Stimulated activated CD8-positive, alpha-beta memory T cell treated with anti-CD3 and anti-CD28 coated beads, Interleukin-4, amount 100 ng/mL, for 1 hour (primary cell): Measurements from ENCODE around the gene DOCK3.
"Not testable (repeated sequence)": the region's sequence is repeated elsewhere in the genome, so short reads cannot be mapped to it uniquely, and the experiment has no call there.

Source experiments
- DNase-seq, 2 donors: peaks; one replicate each; pipeline ENCODE4 v3.0.0-alpha.2; 2020; ENCODE audit warnings: low read depth in 2 of 2, low spot score in 1 of 2

Gene DOCK3

DNA sequence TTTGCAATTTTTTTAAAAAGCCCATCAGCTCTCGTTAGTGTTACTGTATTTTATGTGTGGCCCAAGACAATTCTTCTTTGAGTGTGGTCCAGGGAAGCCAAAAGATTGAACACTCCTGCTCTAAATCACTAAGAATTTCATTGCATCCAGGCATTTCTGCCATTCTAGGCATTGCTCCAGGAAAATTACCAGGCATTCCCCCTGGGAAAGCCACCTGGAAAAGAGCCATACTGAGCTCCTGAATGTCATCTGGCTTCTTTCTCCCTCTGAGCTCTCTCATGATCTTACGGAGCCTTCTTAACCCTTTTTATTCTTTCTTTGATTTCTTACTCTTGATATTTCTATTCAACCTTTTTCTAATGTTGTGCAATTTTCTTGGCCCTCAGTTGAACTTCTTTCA is 202.2 kb downstream of the DOCK3 start:
- no peak for DNase-seq

DNA sequence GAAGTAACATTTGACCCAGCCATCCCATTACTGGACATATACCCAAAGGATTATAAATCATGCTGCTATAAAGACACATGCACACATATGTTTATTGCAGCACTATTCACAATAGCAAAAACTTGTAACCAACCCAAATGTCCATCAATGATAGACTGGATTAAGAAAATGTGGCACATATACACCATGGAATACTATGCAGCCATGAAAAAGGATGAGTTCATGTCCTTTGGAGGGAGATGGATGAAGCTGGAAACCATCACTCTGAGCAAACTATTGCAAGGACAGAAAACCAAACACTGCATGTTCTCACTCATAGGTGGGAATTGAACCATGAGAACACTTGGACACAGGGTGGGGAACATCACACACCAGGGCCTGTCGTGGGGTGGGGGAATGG is 208.0 kb downstream of the DOCK3 start:
- DNase-seq = not testable (repeated sequence)

DNA sequence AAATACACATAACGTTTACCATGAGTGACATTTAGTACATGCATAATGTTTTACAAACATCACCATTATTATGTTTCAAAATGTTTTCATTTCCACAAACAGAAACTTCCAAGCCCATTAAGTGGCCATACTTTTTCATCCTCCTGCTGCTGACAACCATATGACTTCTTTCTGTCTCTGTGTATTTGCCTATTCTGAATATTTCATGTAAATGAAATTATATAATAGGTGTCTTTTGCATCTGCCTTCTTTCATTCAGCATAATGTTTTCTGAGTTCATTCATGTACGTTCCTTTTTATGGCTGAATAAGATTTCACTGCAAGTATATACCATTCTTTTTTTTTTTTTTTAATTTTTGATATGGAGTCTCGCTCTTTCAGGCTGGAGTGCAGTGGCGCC is 209.0 kb downstream of the DOCK3 start:
- no peak for DNase-seq

DNA sequence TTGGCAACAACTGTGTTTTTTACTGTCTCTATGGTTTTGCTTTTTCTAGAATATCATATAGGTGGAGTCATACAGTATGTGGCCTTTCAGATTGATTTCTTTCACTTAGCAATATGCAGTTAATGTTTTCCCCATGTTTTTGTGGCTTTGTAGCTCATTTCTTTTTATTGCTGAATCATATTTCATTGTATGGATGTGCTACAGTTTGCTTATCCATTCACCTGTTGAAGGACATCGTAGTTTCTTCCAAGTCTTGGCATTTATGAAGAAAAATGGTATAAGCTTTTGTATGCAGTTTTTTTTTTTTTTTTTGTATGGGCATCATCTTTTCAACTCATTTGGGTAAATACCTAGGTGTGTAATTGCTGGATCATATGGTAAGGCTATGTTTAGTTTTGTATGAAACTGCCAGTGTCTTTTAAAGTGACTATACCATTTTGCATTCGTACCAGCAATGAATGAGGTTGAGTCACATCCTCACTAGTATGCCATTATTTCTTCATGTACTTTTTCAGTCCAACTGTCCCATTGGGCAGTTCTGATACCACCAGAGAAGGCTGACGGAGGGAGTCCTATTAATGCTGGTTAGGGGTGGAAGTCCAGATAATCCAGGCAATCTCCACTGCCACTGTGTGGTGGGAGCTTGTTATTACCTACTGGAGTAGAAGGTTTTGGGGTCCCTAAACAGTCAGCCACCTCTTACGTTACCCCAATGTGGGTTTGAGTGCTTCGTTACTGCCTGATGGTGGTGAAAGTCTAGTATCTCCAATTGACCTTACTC is 210.5 kb downstream of the DOCK3 start:
- DNase-seq = no peak

DNA sequence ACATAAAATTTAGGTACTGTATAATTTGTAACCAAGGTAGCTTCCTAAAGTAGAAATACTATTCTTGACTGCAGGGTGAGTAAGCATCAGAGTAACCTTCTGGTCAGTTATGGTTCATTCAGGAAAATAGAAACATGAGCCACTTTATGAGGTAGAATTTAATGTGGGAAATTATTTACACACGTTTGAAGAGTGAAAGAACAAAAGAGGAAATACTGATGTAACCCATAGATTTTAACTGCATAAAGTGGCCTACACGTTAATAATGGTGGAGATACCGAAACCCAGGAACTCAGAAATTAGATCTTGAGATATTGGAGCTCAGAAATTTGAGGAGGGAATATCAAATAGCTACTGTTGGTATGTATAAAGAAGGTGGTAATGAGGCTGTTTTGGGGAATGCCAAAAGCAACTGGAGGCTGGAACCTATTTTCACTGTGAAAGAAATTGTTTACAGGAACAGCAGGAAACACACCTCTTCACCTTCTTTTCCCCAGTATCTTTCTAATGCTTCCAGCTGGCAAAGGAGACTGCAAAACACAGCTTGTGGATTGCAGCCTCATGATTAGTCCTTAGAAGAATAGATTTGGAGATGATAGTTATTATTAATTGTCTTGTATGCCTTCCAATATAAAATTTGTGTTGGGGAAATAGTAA is 216.1 kb downstream of the DOCK3 start:
- no peak for DNase-seq

DNA sequence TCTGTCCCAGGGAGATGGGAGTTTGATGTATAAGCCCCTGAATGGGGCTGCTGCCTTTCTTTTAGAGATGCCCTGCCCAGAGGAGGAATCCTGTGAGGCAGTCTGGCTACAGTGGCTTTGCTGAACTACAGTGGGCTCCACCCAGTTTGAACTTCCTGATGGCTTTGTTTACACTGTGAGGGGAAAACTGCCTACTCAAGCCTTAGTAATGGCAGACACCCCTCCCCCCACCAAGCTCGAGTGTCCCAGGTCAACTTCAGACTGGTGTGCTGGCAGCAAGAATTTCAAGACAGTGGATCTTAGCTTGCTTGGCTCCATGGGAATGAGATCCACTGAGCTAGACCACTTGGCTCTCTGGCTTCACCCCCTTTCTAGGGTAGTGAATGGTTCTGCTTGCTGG is 226.4 kb downstream of the DOCK3 start:
- DNase-seq = not testable (repeated sequence)

DNA sequence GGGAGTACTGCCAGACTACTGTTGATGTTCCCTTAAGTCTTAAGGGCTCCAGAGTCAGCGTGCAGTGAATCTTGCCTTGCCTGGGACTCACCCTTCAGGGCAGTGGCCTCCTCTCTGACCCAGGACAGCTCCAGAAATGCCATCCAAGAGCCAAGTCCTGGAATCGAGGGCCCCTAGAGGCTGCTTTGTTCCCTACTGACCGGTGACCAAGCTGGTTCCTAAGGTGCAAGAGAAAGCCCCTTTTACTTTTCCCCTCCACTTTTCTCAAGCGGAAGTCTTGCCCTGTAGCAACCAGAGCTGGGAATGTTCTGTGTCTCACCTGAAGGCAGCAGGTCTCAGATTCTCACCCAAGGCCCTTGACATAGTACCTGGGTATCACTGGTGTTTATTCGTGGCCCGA is 238.0 kb downstream of the DOCK3 start:
- DNase-seq = no peak

DNA sequence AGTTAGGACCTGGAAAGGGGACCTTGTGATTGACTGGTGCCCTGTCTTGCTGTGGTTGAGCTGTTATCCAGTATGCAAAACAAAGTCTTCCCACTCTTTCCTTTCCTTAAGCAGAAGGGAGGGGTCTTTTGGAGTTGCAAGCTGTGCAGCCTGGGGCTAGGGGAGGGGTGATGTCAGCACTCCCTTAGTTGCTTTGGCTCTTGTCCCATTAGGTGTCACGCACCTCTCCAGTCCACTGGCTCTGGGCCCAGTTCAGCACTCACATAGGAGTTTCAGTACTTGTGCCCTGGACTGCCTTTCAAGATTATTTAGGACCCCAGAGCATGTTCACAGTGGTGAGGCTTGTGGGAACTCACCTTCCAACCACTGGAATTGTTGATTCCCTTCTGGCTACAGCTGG is 238.5 kb downstream of the DOCK3 start:
- DNase-seq = no peak

DNA sequence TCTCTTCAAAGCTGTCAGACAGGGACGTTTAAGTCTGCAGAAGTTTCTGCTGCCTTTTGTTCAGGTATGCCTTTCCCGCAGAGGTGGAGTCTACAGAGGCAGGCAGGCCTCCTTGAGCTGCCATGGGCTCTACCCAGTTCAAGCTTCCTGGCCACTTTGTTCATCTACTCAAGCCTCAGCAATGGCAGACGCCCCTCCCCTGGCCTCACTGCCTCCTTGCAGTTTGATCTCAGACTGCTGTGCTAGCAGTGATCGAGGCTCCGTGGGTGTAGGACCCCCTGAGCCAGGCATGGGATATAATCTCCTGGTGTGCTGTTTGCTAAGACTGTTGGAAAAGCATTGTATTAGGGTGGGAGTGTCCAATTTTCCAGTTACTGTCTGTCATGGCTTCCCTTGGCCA is 247.3 kb downstream of the DOCK3 start:
- not testable (repeated sequence) for DNase-seq

DNA sequence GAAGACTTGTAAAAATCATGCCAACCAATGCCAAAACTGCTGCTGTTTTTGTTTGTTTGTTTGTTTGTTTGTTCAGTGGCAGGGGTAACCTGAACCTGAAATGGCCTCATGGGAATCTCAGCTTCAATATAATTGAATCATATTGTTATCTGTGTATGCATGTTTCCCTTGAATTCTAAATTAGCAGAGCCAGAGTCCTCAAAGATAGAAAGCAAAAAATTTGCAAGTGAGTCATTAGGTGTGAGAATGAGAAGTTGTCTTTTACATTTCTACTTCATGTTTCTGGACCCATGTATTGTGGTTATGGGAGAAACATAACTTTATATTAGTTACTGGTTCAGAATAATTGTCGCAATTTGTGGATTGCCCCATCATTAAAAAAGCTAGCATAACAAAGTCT is 249.2 kb downstream of the DOCK3 start:
- no peak for DNase-seq

DNA sequence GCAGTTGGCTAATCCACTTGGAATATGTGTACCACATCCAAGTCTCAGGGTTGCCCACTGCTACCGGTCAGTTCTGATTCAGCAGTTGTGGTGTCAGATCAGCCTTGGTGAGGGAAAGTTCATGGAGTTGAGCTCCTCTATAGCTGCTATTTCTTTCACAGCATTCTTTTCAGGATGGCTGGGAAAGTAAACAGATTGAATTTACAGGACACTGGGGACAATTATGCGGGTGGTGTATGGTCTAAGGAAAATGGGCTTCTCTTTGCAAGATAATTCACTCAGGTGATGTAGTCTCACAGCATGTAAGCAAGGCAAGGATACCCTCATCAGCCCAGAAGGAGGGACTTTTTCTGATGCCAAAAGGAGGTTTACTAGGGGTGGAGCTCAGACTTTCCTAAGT is 249.9 kb downstream of the DOCK3 start:
- no peak for DNase-seq

DNA sequence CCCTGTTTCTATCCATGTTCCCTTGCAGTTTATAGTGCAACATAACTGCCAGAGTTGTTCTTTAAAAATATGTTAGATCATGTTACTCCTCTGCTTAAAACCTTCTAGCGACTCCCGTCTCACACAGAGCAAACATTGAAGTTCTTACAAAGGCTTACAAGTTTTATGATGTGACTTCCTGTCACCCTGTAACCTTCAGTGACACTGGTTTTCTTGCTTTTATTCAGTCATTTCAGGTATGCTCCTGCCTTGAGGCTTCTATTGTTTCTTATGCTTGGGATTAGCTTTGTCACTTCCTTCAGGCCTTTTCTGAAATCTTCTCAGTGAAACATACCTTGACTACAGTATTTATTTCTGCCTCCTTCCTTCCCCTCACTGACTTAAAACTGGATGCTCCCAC is 252.1 kb downstream of the DOCK3 start:
- no peak for DNase-seq

DNA sequence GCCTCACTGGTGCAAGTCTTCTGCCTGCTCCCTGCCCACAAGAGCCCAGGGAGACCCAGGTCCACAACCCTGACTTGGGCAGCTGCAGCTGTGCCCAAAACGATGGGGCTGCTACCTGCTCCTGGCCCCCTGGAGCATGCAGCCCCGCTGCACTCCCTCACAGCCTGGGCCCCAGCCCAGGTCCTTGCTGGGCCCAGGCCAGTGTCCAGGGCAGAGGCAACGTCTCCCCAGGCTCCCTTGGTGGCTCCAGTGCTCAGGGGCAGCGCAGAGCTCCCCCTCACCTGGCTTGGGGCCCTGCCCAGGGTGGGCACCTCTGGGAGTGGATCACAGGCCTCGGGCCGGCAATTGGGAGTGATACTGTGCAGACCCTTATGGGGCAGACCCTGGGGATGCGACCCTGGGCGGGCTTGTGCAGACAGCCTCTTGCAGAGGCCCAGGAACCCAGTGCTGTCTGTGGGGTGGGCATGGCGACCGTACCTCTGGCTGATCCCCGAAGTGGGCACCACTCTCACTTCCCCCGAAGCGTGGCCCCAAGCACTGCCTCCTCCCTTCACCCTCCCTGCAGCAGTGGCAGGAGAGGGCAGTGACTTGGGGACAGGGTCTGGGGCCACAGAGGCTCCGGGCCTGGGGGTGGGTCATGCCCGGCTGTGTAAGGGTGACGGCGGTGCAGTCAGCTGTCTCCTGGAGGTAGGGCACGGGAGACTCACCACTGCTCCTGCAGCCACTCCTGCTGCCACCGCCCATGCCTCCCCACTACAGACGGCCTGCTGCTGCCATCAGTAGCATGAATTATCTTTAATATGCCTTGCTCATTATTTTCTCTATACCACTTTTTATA is 255.9 kb downstream of the DOCK3 start:
- no peak for DNase-seq

DNA sequence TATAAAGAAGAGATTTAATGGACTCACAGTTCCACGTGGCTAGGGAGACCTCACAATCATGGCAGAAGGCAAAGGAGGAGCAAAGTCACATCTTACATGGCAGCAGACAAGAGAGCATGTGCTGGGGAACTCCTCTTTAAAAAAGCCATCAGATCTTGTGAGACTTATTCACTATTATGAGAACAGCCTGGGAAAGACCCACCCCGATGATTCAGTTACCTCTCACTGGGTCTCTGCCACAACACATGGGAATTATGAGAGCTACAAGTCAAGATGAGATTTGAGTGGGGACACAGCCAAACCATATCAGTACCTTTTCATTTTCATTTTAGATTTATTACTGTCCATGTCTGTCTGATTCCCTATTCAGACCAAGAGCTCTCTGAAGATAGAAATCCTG is 258.2 kb downstream of the DOCK3 start:
- DNase-seq = not testable (repeated sequence)

DNA sequence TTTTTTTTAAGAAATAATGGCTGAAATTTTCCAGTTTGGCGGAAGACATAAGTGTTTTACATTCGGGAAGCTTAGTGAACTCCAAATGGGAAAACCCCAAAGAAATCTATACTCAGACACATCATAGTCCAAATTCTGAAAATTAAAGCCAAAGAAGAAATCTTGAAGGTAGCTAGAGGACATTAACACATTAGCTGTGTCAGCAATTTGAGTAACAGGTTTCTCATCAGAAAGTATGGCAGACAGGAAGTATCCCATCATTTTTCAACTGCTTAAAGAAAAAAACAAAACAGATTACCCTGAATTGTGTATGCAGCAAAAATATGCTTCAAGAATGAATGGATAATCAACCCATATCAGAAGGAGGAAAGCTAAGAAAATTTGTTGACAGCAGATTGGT is 261.7 kb downstream of the DOCK3 start:
- no peak for DNase-seq

DNA sequence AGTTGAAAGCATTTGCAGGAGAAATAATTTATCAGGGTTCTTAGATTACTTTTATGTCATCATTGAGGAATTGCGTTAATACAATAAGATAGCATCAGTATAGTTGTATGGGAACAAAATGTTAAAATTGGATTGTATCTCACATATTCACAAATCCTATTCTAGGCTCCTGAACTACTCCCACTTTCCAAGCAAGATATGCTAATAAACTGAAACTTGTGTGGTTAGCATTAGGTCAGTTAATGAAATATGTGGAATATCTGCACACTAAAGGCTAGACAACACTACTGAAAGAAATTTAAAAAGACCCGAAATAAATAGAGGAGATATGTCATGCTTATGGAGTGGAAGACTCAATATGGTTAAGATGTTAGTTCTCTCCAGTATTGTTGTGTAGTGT is 272.7 kb downstream of the DOCK3 start:
- DNase-seq = no peak

DNA sequence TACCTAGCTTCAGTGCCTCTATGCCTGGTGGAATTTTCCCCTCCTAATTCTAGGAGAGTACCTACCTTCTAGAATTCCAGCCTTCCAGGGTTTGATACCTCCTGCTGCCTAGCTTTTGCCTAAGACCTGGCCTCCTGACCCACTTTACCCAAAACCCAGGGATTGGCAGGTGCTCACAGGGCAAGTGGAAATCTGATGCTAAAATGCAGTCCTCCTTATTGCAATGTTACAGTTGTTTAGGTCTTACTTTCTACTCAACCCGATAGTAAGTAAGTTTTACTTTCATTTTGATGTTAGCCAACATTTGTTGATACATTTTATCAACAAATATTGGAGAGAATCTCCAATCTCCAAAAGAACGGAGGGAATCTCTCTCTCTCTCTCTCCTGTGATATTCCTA is 275.9 kb downstream of the DOCK3 start:
- no peak for DNase-seq

DNA sequence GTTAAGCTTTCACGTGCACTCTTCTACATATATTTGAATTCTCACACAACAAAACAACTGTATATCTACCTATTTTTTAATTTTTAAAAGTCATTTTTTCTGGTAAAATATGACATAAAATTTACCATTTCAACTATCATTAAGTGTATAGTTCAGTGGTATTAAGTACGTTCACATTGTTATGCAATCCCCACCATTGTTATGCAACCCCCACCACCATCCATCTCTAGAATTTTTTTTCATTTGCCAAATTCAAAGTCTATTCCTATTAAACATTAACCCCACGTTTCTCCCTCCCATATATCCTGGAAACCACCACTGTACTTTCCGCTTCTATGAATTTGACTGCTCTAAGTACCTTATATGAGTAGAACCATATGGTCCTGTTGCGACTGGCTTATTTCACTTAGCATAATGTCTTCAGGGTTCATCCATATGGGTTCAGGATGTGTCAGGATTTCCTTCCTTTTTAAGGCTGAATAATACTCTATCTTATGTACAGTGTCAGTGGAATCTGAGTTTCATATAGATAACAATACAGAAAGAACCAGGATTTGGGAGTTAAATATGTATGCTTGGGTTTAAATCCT is 279.2 kb downstream of the DOCK3 start:
- no peak for DNase-seq

DNA sequence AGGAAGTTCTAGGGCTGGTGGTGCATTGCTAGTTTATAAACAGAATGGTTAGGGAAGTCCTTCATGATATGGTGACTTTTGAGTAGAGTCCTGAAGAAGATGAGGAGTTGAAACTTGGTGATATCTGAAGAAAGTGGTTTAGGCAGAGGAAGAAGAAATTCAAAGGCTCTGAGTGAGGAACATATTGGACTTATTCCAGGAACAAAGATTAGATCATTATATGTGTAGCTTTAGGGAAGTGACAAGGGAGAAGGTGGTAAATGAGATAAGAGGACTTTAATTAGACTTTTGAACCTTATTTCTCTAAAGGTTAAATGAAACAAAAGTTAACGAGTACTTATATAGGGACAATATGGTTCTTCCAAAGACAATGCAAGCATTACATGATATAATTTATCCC is 286.7 kb downstream of the DOCK3 start:
- DNase-seq = no peak

DNA sequence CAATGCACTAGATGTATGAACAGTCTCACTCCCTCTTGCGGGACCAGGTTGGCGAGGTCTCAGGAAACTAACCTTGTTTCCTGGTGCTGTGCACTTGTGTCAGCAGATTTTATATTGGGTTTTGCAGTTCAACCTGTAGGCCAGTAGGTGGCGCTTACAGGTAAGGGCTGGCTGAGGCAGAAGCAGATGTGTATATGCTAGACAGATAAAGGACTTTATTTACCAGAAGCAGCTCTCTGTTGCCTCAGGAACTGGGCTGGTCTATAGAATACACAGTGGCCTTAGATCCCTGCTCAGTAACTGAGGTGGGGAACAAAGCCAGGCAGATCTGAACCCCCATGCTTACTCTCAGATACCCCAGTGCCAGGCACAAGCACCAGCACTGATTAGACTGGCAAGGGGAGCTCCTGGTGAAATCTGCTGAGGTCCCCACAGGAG is 296.8 kb downstream of the DOCK3 start:
- DNase-seq = peak; percentile 3 to 25

DNA sequence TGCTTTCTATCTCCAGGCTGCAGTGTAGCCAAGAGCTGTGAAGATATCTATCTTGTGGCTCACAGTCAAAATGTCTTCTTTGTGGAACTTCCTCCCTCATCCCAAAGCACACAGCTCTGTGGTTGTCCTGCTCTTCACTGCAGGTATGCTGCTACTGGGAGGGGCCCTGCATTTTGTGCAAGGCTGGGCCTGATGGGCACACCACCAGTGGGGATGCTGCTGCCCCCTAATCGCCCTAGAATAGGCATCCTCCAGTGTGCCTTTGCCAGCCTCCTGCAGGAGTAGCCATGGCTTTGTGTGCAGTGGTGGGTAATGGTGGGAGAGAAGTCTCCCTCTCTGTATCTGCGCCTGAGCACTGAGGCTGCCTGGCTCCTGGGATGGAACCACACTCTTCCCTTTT is 297.3 kb downstream of the DOCK3 start:
- no peak for DNase-seq

DNA sequence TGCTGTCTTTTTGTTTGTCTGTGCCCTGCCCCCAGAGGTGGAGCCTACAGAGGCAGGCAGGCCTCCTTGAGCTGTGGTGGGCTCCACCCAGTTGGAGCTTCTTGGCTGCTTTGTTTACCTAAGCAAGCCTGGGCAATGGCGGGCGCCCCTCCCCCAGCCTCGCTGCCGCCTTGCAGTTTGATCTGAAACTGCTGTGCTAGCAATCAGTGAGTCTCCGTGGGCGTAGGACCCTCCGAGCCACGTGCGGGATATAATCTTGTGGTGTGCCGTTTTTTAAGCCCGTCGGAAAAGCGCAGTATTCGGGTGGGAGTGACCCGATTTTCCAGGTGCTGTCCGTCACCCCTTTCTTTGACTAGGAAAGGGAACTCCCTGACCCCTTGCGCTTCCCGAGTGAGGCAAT is 303.9 kb downstream of the DOCK3 start:
- DNase-seq = not testable (repeated sequence)
